ENCODE data around the gene RINL.

Gene RINL

DNA sequence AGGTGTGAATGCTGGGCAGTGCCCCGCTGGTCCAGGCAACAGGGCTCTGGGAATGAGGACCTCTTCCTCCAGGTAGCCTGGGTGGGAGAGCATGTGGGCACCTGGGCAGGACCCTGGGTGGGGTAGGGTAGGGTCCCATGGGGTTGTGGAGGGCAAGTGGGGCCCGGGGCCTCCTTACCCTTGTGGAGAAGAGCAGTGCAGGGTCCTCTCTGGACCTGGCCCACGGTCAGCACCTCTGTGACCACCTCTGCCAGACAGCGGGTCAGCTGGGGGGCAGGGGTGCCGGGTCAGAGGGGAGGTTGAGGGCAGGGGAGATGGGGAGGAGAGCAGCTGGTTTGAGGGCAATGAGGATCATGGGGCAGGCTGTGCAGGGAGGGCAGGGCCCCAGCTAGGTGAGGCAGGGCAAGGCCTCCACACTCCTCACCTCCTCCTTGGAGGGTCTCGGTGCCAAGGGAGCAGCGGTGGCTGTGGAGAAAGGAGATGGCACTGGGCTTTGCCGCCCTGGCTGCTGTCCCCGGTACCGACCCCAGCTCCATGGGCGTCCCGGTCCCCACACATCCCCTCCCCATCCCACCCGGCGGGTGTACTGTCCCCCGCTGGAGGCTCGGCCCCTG lies 33.4 kb upstream of the RINL start:
- DNase-seq (ENCODE audit: low read depth): no peak

DNA sequence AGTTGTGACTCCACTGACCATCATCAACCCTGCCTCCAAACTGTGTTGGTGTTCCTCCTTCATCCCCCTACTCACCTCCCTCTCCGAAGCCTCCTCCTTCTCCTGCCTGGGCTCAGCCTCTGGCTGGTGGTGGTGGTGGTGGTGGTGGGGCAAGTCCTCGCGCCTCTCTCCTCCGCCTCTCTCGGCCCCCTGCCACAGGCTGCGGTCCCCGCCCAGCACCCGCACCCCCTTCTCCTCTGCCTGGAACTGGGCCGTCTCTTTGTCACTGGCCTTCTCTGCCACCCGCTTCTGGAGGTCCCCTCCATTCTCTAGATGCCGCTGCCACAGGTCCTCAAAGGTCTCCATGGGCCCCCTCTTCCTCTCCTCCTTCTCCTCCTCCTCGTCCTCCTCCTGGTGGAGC lies 32.4 kb upstream of the RINL start:
- TF ChIP-seq, protein P1, sequence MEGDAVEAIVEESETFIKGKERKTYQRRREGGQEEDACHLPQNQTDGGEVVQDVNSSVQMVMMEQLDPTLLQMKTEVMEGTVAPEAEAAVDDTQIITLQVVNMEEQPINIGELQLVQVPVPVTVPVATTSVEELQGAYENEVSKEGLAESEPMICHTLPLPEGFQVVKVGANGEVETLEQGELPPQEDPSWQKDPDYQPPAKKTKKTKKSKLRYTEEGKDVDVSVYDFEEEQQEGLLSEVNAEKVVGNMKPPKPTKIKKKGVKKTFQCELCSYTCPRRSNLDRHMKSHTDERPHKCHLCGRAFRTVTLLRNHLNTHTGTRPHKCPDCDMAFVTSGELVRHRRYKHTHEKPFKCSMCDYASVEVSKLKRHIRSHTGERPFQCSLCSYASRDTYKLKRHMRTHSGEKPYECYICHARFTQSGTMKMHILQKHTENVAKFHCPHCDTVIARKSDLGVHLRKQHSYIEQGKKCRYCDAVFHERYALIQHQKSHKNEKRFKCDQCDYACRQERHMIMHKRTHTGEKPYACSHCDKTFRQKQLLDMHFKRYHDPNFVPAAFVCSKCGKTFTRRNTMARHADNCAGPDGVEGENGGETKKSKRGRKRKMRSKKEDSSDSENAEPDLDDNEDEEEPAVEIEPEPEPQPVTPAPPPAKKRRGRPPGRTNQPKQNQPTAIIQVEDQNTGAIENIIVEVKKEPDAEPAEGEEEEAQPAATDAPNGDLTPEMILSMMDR (conservative IDR thresholded peaks at IDR 0.05; ENCODE audit: low read depth, low read length): no peak
- no peak for DNase-seq (ENCODE audit: low read depth)
- H3K4me3 ChIP-seq (ENCODE audit: low read length): no peak overlapping the region

More for the DNA sequence above, 33.4 kb upstream of the RINL start:
- H3K4me3 ChIP-seq (ENCODE audit: low read length): no peak overlapping the region
- TF ChIP-seq, protein P1 (conservative IDR thresholded peaks at IDR 0.05; ENCODE audit: low read depth, low read length): no peak

DNA sequence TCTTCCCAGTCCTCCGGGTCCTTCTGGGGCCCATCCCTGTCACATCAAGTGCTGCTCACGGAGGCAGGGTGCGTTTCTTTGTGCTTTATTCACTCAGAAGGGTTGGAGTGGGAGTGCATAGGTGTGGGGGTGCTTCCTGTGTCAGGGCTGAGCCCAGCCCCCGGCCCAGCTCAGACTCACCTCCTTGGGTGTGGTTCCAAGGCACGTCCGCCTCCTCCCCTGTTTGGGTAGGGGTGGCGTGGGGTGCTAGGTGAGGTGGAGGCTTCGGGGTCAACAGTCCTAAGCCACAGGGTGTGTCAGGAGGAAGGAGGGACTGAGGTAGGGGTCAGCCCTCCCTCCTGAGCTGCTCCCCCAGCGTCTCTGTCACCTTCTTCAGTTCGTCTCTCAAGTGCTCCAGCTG lies 30.8 kb upstream of the RINL start:
- no peak for DNase-seq (ENCODE audit: low read depth)
- H3K4me3 ChIP-seq (ENCODE audit: low read length): no peak overlapping the region
- TF ChIP-seq, protein P1 (conservative IDR thresholded peaks at IDR 0.05; ENCODE audit: low read depth, low read length): no peak

DNA sequence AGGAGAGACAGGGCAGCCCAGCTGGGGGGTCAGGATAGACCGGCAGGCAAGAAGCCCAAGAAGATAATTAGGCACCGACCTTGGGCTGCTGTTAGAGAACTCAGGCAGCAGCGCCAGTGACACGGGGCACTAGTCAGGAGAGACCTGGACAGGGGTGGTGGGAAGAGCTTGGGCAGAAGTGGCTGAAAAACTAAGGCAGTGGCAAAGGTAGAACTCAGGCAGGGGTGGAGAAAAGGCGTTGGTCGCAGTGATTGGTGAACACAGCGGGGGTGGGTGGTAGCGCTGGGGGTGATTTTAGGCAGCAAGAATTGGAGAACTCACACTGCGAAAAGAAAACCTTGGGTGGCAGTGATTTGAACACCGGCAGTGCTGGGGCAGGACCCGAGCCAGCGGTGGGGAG lies 29.6 kb upstream of the RINL start:
- no peak for DNase-seq (ENCODE audit: low read depth)
- TF ChIP-seq, protein P1 (conservative IDR thresholded peaks at IDR 0.05; ENCODE audit: low read depth, low read length): no peak
- no peak overlapping the region for H3K4me3 ChIP-seq (ENCODE audit: low read length)

DNA sequence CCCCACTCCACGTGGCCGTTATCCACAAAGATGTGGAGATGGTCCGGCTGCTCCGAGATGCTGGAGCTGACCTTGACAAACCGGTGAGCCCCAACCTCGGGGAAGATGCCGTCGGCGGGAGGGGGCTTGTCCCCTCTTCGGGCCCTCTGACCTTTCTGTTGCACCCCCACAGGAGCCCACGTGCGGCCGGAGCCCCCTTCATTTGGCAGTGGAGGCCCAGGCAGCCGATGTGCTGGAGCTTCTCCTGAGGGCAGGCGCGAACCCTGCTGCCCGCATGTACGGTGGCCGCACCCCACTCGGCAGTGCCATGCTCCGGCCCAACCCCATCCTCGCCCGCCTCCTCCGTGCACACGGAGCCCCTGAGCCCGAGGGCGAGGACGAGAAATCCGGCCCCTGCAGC lies 29.2 kb upstream of the RINL start:
- DNase-seq (ENCODE audit: low read depth): no peak
- TF ChIP-seq, protein P1 (conservative IDR thresholded peaks at IDR 0.05; ENCODE audit: low read depth, low read length): no peak
- H3K4me3 ChIP-seq (ENCODE audit: low read length): no peak overlapping the region

DNA sequence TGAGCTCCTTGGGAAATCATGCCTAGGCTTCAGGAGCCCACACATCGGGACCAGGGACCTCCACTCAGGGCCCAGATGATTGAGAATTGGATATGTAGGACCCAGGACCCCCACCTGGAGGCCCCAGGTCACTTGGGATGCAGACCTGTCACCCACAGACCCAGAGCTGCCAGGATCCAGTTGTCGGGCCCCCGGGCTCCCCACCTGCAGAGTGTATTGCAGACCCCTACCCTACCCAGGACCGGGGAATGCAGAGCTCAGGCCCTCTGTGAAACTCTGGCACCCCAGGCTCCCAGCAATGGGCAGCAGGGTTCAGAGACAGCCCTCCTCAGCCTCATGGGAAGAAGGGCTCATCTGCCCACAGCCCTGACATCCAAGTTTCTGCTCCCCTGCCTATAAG lies 27.5 kb upstream of the RINL start:
- no peak for DNase-seq (ENCODE audit: low read depth)
- TF ChIP-seq, protein P1 (conservative IDR thresholded peaks at IDR 0.05; ENCODE audit: low read depth, low read length): no peak
- H3K4me3 ChIP-seq (ENCODE audit: low read length): no peak overlapping the region
